ENCODE measurements around the gene MPC1L.
A peak's percentile ranks its signal among the peaks of the same experiment; 100 is the strongest.
"Not testable (repeated sequence)": the region's sequence is repeated elsewhere in the genome, so short reads cannot be mapped to it uniquely, and the experiment has no call there.

MPC1L gene

DNA sequence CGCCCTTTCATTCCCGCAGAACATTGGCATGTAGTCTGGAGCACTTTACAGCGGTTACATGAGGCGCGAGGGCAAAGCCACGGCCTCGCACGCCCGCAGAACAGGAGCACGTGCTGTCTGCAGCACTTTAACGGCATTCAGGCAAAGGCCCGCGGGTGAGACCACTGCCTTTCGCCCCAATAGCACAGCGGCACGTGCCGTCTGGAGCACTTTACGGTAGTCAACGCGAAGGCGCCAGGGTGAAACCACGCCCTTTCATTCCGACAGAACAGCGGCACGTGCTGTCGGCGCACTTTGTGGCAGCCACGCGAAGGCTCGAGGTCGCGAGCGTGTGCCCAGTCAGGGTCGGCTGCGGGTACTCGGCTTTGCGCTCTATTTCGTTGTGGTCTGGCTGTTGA is at the start of gene MPC1L:
Gene MPC1L (plus strand): TSS at position 290 of the 398 bp plus-strand sequence. CDS start 138 bp downstream, outside the sequence.
- DNase-seq = no peak

GRCh38 chrX:40573763-40574162 is 49.5 kb upstream of the MPC1L start:
- no peak for DNase-seq

- not testable (repeated sequence) for DNase-seq
Measured at GRCh38 chrX:40575411-40575810, 47.8 kb upstream of the MPC1L start.

GRCh38 chrX:40576291-40576690 is 46.9 kb upstream of the MPC1L start:
- DNase-seq = no peak

DNA sequence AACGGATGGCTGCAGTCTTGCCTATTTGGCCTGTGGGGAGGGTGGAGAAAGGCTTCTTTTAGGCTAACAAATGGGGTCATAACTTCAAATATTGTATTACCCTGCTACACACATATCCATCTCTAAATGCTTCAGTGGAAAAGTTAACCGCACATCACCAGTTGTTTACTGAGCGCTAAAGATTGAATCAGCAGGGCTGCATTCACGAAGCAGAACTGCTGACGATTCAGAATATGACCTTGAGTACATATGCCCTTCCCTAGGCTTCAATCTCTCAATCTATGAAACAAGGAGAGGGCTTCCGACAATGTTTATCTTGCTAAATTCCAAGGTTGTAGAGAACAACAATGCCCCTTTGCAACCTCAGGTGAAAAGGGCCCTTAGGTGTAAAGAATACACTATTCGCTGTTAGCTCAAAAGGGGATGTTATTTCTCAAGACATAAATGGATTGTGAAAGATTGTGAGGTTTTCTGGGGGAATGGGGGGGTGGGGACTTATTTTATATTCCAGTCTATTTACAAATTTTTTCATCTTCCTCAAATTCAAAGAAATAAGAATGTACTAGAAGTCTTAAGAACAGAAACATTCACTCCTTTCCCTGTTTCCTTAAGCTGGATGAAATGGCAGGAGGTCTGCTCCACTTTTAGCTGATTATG is 45.1 kb upstream of the MPC1L start:
- no peak for DNase-seq

DNA sequence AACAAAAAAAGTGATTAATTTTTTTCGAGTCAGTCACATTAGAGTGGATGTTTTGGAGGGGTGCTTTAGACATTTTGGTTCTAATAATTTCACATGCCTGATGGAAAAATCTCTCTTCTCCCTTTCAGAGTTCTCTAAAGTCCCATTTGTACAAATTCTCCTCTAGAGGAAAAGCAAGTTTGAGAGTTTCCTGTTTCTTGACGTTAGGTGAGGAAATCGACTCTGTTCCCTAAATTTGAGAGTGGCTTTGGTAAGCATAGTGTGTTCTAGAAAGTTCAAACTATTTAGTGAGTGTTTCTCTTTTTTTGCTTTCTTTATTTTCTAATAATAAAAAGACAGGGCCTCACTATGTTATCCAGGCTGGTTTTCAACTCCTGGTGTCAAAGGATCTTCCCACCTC is 44.1 kb upstream of the MPC1L start:
- DNase-seq = no peak

GRCh38 chrX:40579900-40580536 is 43.2 kb upstream of the MPC1L start:
- no peak for DNase-seq

GRCh38 chrX:40580537-40581335 is 42.5 kb upstream of the MPC1L start, which contains the start of gene ATP6AP2:
Gene ATP6AP2, plus strand, starts transcription at chrX:40580970. Its CDS starts 96 bp downstream, at chrX:40581066.
- peak; percentile 82 for DNase-seq

GRCh38 chrX:40581336-40581920 is 41.8 kb upstream of the MPC1L start:
- DNase-seq = no peak

- DNase-seq = not testable (repeated sequence)
Measured at GRCh38 chrX:40582178-40582577, 41.0 kb upstream of the MPC1L start.

DNA sequence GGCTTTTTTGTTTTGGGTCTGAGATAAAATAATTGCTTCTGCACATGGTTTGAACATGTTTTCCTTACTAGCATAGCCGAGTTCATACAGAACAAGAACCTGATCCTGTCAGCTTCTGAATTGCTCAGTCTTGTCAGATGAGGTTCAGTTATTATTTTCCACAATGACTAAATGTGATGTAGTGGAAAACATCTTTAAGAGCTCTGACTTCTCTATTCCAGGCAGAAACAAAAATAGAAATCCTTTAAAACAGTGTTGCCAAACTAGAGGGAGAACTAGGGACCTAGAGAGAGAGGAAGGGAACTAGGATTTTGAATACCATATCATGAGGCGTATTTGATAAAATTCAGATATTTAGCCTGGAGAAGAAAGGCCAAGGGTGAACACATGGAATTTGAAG is 40.4 kb upstream of the MPC1L start:
- DNase-seq = no peak

DNA sequence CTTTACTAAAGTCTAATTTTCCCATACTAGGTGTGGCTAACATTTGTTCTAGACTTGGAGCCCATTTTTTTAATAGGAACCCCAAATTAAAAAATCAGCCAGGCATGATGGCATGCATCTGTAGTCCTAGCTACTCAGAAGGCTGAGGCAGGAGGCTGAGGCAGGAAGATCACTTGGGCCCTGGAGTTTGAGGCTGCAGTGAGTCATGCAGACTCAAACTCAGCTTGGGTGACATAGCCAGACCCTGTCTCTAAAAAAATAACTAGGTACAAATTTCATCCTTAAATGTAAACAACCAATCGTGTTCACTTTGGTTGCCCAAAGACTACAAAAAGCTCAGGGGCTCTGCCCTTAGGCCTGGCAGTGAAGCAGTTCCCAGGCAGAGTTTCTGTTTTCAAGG is 35.6 kb upstream of the MPC1L start:
- DNase-seq = not testable (repeated sequence)

DNA sequence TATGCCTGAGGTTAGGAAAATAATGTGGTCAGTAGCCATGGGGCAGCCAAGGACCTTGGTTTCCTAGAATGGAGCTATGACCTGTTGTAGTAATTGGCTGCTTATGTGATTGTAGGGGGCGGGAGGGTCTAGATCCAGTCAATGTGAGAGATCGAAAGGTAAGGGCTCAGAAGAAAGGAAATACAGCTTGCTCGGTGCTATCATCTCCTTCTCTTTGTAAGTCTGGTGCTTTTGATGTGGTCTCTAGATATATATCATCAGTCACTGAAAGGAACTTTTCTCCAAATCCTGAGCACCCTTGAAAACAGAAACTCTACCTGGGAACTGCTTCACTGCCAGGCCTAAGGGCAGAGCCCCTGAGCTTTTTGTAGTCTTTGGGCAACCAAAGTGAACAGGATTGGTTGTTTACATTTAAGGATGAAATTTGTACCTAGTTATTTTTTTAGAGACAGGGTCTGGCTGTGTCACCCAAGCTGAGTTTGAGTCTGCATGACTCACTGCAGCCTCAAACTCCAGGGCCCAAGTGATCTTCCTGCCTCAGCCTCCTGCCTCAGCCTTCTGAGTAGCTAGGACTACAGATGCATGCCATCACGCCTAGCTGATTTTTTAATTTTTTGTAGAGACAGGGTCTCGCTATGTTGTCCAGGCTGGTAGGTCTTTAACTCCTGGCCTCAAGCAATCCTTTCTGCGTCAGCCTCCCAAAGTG is 33.5 kb upstream of the MPC1L start:
- not testable (repeated sequence) for DNase-seq

GRCh38 chrX:40603446-40603845 is 19.8 kb upstream of the MPC1L start:
- no peak for DNase-seq

DNA sequence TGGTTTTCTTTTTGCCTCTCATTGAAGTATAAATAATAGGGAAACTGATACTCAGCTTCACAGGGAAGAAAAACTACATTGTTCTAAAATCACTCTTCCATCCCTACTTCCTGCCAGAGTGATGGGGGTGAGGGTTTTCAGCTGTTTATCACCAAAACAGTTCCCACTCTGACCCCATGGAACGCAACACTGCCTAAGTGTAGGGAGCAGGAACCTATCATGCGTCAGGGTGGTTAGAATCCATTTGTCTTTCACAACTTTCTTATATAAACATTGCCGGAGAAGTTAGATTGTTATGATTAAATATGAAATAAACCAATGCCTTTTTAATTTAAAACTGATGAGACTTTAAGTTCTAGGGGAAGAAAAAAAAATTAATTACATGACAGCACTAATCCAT is 15.8 kb upstream of the MPC1L start:
- no peak for DNase-seq

DNA sequence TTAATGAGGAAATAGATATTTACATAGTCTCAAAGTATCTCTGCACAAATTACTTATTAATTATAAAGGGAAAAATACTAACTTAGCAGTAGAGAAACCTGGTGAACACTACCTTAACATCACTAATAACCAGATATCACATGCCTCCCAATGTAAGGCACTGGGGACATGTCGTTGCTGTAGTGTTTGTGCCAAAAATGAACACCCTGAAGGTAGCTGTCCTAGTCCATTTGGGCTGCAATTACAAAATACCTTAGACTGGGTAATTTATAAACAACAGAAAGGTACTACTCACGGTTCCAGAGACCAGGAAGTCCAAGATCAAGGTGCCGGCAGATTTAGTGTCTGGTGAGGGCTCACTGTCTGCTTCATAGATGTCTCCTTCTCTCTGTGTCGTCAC is 10.7 kb upstream of the MPC1L start:
- DNase-seq = no peak

DNA sequence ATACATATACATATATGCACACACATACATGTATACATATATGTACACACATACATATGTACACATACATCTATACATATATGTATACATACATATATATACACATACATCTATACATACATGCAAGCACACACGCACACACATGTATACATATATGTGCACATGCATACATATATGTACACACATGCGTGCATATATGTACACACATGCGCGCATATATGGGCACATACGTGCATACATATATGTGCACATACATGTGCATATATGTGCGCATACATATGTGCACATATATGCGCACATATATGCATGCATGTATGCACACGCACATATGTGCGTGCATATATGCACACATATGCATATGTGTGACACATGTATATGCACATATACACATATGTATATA is 7.3 kb upstream of the MPC1L start:
- DNase-seq = no peak

- no peak for DNase-seq
Measured at GRCh38 chrX:40617566-40617965, 5.7 kb upstream of the MPC1L start.

DNA sequence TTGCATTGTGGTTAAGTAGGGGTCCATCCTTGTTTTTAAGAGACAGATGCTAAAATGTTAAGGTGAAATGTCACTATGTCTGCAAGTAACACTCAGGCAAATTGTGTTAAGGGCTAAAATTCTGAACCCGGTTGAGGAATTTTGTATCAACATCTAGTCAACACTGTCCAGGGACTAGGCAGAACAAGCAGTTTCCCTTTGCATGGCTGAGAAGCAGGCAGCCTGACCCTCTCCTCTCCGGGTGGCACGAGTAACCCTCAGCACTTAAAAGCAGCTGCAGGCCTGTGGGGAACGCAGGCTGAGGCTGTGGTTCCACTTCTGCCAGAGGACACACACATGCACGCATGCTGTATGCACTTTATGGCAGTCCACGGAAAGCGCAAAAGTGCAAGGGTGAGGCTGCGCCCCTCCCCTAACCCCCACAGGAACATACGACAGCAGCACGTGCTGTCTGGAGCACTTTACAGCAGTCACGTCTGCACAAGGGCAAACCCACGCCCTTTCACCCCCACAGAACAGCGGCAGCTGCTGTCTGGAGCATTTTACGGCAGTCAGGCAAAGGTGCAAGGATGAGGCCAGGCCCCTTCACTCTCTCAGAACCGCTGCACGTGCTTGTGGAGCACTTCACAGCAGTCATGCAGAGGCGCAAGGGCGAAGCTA is 619 bp upstream of the MPC1L start:
- DNase-seq = no peak

DNA sequence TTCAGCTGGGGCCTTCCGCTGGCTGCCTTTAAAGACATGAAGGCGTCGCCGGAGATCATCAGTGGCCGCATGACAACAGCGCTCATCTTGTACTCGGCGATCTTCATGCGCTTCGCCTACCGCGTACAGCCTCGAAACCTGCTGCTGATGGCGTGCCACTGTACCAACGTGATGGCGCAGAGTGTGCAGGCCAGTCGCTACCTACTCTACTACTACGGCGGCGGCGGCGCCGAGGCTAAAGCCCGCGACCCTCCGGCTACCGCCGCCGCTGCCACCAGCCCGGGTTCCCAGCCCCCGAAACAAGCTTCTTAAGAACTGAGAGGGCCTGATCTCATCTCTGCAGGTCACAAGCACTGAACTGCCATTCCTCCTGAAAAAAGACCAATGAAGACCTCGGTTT is 437 bp downstream of the MPC1L start:
- no peak for DNase-seq

GRCh38 chrX:40625294-40625693 is 2.1 kb downstream of the MPC1L start:
- DNase-seq = no peak

- DNase-seq = no peak
Measured at GRCh38 chrX:40628506-40628905, 5.3 kb downstream of the MPC1L start.

Measured in kidney glomerular epithelial cell (primary cell).